ENCODE results near the gene VEZF1.

Gene VEZF1

DNA sequence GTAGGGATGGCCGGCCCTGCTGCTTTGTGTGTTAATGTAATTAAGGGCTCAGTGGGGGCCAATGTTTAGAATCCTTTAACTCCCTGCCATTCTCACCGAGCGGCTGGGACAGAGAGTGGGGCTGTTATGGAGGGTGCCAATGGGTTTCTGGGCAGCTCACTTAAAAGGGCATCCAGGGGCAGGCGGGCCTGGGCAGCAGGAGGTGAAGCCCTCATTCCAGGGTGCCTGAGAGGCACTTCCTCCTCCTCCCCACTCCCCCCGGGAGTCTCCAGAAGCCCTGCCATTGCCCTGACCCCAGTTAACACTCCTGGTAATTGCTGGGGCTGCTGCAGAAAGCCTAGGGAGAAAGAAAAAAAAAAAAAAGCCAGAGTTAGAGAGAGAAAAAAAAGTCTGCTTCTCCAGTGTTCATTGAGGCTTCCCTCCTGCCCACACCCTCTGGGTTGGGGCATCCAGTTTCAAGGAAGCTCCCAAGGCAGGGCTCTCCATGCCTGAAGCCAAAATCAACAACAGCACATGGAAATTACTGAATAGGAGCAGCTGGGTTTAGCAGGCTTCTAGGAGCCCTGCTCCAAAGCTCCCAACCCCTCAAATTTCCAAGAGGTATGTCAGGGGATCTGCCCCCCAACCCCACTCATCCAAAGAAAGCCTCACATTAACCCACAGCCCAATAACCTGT is 60.9 kb downstream of the VEZF1 start:
- DNase-seq, result no peak

DNA sequence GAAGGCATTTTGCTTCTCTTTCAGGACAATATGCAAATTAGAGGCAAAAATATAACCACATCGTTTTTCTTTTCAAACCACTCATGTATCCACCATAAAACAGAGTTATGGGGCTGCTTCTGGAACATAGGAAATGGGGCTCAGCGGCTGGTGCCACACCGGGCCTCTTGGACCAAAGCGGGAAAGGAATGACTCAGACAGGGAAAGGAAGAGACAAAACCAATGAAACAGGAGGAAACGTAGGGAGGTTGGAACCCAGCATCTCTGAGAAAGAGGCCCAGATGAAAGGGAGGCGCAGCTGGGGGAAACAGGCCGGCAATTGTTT is 61.4 kb downstream of the VEZF1 start:
- DNase-seq, result no peak

DNA sequence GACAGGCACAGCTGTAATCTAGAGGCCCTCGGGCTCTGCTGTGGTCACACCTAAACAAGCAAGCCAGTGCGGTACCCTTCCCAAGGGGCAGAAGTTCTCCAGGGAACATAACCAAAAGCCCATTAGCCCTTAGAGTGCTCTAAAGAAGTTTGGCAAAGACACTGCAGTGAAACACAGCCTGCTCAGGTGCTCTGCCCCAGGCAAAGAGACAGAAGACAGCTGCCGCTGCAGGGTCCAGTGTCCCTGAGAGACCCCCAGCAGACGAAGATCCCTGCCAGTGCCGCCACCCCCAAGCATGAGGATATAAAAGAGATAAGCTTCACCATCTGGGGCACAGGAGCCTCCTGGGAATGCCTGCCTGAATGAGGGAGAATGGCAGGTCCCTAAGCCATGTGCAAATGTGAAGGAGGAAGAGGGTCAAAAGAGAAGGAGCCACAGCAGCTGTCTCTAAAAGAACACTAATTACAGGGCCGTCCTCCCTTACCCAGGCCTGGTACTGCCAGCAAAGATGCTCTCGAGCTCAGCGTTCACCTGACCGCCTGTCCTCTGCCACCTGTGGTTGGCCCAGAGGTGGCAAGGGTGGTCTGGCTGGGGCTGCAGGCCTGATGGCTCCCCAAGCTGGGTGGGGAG is 62.6 kb downstream of the VEZF1 start:
- DNase-seq, result no peak

DNA sequence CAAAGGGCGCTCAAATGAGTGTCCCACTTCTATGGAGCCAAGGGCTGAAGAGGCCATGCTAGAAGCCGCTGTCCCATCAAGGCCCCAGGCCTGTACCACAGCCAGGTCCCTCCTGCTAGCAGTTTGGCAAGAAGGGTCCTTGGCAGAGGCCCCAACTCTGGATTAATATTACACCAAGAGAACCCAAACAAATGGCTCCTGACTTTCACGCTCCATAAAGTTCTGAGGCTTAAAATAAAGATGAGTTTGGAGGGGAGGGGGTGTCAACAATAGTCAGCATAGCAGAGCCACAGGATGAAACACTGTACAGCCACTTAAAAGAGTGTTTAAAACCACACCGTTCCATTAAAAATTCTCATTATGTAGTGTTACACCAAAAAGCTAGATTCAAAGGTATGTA is 63.4 kb downstream of the VEZF1 start:
- no peak for DNase-seq
